ENCODE data around the gene SERAC1. TPM values are rescaled to one million over a fixed set of nuclear protein-coding genes. Genes with fewer than 3 reads are reported as not detected.

SERAC1 gene
- total and polyA plus RNA-seq, 10 of the 15 experiments (the other 5 are each of a cell fraction or from before 2014, with no cell fraction given) = 0.76 to 2.9 (median 2.2) TPM

- SMC1A ChIA-PET (ENCODE audit: uncharacterized antibody, unreplicated experiment) = interaction anchor here (1.4 kb wide), 1 partner anchor 17 kb away, joined by 4 read pairs; no protein-coding TSS in a partner anchor
- no TSS peak for BruUV-seq (replicated peaks)
- Histone ChIP-seq H3K27ac (ENCODE audit: control insufficient read depth, insufficient read depth) (no peak overlapping the region), H2AFZ (ENCODE audit: control insufficient read depth, low read depth, low read length) (no peak overlapping the region), H3K9me3 (replicated peaks; ENCODE audit: control insufficient read depth, insufficient read depth, low read length) (no peaks in the 10 kb centered on the region; the same call in 2 of the 3 replicates), H3K4me3 (no peak overlapping the region), H3K4me2 (ENCODE audit: control insufficient read depth, insufficient read depth) (no peak overlapping the region), H4K20me1 (ENCODE audit: control insufficient read depth, insufficient read depth) (no peaks in the 10 kb centered on the region), H3K4me1 (ENCODE audit: control insufficient read depth, insufficient read depth, low read length) (no peaks in the 10 kb centered on the region), H3K79me2 (ENCODE audit: control insufficient read depth, insufficient read depth, low read length) (no peaks in the 10 kb centered on the region), H3K36me3 (ENCODE audit: control insufficient read depth in 2 of 2, insufficient read depth in 2 of 2, low read length in 1 of 2) (no peaks in the 10 kb centered on the region; a peak in 1 of 4 replicates), H3K9ac (ENCODE audit: control insufficient read depth, insufficient read depth, low read length) (no peak overlapping the region), H3K27me3 (replicated peaks in 1 of 2; ENCODE audit: control insufficient read depth in 2 of 2, insufficient read depth in 2 of 2, low read length in 1 of 2) (no peaks in the 10 kb centered on the region)
- ATAC-seq (no peak), FAIRE-seq (no peak), DNase-seq (ENCODE audit: low read depth, low spot score) (no peak)
- 93% methylated on average over 3 of the region's 3 CpGs for WGBS (ENCODE audit: insufficient coverage, insufficient replicate concordance, low lambda C conversion rate, missing lambda C conversion rate)
- in situ Hi-C loops (cut with MboI) = no loop called here
- RAD21 ChIA-PET (ENCODE audit: unreplicated experiment) = no interaction called here
- POLR2A ChIA-PET = no interaction called here
- CTCF ChIA-PET = interaction anchor here (0.6 to 1.2 kb wide), 2 partner anchors 45 to 207 kb away, joined by 3 read pairs; no protein-coding TSS in a partner anchor
- TF ChIP-seq STAT3 (IDR thresholded peaks at IDR 0.05; ENCODE audit: low read depth, low read length) (no peak), FOXK2 (IDR thresholded peaks at IDR 0.05) (no peak), ZBTB40 (IDR thresholded peaks at IDR 0.05; ENCODE audit: borderline replicate concordance) (no peak), MXI1 (IDR thresholded peaks at IDR 0.05; ENCODE audit: low read depth, low read length) (no peak), HCFC1 (IDR thresholded peaks at IDR 0.05; ENCODE audit: low read length) (no peak), MTA3 (IDR thresholded peaks at IDR 0.05; ENCODE audit: borderline replicate concordance, low read length) (no peak), RUNX3 (IDR thresholded peaks at IDR 0.05; ENCODE audit: low read length) (no peak), PBX3 (IDR thresholded peaks at IDR 0.05; ENCODE audit: insufficient replicate concordance, low read depth, low read length) (no peak), LARP7 (IDR thresholded peaks at IDR 0.05) (no peak), POU2F2 (IDR thresholded peaks at IDR 0.05; ENCODE audit: borderline replicate concordance, low read depth, low read length) (no peak), REST (IDR thresholded peaks at IDR 0.05; ENCODE audit: low read depth, low read length) (no peak), RBBP5 (conservative IDR thresholded peaks at IDR 0.05) (no peak), FOXM1 (IDR thresholded peaks at IDR 0.05; ENCODE audit: low read depth, low read length) (no peak), YBX1 (IDR thresholded peaks at IDR 0.05) (no peak), SMAD5 (IDR thresholded peaks at IDR 0.05; ENCODE audit: low read depth) (no peak), SRF (IDR thresholded peaks at IDR 0.05; ENCODE audit: low read depth in 2 of 2, low read length in 2 of 2) (no peak)
- intact Hi-C loops (cut with micrococcal nuclease; ENCODE audit: unreplicated experiment) = no loop called here
These were observed 20.5 kb upstream of the SERAC1 start for GRCh38 chr6:158188591-158188990.

Measured in GM12878 (cell line).